ENCODE data around the gene RHBDL2. TPM values are rescaled to one million over a fixed set of nuclear protein-coding genes. Genes with fewer than 3 reads are reported as not detected.

The RHBDL2 gene, protein sequence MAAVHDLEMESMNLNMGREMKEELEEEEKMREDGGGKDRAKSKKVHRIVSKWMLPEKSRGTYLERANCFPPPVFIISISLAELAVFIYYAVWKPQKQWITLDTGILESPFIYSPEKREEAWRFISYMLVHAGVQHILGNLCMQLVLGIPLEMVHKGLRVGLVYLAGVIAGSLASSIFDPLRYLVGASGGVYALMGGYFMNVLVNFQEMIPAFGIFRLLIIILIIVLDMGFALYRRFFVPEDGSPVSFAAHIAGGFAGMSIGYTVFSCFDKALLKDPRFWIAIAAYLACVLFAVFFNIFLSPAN
- 1.4 to 2.6 TPM (median 1.9 TPM) in 5 replicates for total RNA-seq (2022; extraction: Qiagen RNA extraction)

GRCh38 chr1:38941527-38942019 is at the start of gene RHBDL2:
RHBDL2 (minus strand) TSS chr1:38941830; CDS start chr1:38919212, 22,618 bp downstream.

DNA sequence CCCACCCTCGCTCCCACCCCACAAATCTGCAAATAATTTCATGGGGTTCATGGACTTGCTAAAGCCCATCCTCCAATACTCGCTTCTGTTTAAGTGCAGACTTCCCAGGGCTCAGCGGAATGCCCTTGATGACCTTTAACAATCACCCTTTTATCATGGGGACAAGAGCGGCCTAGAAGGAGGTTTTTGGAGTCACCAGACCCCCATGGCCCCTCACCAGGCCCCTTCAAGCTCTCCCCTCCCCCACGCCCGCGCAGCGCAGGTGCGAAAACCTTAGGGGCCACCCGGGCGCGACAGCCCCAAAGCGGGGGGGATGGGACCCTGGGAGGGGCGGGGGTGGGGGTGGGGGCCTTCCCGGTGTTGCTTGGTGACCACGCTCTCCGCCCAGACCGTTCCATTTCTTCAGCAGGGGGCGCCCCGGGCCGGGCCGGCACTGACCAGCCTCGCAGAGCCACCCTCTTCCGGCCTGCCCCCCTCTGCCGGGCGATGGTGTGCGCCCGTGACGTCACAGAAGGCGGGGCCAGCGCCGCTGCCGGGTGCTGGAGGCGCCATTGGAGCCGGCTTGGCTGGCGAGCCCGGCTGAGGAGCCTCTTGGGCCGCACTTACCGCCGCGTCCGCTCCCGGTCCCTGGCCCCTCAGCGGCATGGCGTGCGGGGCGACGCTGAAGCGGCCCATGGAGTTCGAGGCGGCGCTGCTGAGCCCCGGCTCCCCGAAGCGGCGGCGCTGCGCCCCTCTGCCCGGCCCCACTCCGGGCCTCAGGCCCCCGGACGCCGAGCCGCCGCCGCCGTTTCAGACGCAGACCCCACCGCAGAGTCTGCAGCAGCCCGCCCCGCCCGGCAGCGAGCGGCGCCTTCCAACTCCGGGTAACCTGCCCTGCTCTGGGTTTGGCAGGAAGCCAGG is 49.4 kb upstream of the RHBDL2 start, which contains the start of gene AKIRIN1:
AKIRIN1 (plus strand) TSS at position 539 of the 900 bp plus-strand sequence; CDS start at position 644, 105 bp downstream.

DNA sequence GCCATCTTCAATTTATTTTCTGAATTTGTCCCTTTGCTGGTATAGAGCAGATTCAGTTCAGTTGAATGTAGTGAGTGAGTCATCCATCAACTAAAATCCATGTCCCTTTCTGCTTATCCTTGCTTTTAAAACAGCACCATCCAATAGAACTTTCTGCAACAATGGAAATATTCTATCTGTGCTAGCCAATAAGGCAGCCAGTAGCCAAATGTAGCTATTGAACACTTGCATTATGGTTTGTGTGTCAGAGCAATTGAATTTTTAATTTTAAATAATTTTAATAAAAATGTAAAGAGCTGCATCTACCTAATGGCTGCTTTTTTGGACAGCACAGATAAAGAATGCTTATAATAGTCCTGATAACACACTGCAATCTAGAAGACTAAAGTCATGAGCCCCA is 60.1 kb downstream of the RHBDL2 start, which contains the start of gene GJA9:
GJA9 (minus strand) TSS at position 101 of the 400 bp plus-strand sequence. CDS start 5,489 bp downstream, outside the sequence.

GRCh38 chr1:38873027-38873969 is 68.3 kb downstream of the RHBDL2 start, which contains the start of gene MYCBP:
MYCBP (minus strand) TSS chr1:38873348; CDS start chr1:38873305, 43 bp downstream.

DNA sequence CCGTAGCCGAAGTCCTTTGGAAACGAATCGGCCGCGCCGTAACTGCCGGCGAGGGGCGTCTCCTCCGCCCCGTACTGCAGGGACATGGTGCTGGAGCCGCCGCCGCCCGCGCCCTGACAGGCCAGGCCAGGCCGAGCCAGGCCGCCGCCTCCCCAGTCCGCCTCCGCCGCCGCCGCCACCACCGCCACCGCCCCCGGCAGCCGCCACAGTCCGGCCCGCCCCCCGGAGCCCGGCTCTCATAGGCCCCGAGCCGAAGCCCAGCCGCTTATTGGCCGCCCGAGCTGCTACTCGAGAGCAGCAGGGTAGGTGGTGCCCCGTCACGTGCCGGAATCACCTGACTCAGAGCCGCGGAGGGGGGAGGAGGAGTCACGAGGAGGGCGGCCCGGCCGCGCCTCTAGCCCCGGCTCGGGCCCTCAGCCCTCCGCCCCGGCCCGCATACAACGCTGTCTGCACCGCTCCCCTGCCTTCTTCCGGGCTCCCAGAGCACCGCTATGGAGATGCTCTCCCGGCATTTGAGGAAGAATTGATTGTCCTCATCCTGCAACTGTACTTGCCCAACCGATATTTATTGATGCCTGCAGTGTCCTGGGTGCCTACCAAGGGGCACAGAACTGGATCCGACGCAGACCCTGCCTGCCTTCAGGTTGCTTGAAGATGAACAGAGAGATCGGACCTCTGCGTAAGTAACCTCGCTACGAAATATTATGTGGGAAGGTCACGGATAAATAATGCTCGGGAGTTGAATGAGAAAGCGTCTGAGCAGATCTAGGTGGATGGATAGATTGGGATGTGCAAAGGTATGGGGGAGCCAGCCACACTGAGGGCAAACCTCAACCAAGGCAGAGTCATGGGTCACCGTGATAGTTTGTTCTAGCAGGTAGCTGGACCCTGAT is 81.8 kb downstream of the RHBDL2 start, which contains the start of gene RRAGC:
RRAGC (minus strand) TSS at position 212 of the 893 bp plus-strand sequence; CDS start at position 86, 126 bp downstream.

Other genes with a start within 250 kb of the RHBDL2 start
- gene RRAGC, start 82.1 kb downstream of the RHBDL2 start, total RNA-seq (2022; extraction: Qiagen RNA extraction) = 28.0 to 32.8 TPM (median 29.2 TPM) in 5 replicates
- gene MYCBP, start 68.5 kb downstream of the RHBDL2 start, total RNA-seq (2022; extraction: Qiagen RNA extraction) = 16.7 to 20.7 TPM (median 18.4 TPM) in 5 replicates
- gene GJA9, start 60.2 kb downstream of the RHBDL2 start, total RNA-seq (2022; extraction: Qiagen RNA extraction) = 0.03 TPM in 1 of 5 replicates, not detected in the others
- 41.1 to 45.0 TPM (median 42.8 TPM) in 5 replicates for gene AKIRIN1, start 49.4 kb upstream of the RHBDL2 start, total RNA-seq (2022; extraction: Qiagen RNA extraction)
- gene NDUFS5, start 84.5 kb upstream of the RHBDL2 start, total RNA-seq (2022; extraction: Qiagen RNA extraction) = 410 to 533 TPM (median 429 TPM) in 5 replicates